ENCODE measurements around the gene KIF14. TPM values are rescaled to one million over a fixed set of nuclear protein-coding genes. Genes with fewer than 3 reads are reported as not detected.
"Not testable (repeated sequence)": the region's sequence is repeated elsewhere in the genome, so short reads cannot be mapped to it uniquely, and the experiment has no call there.

Gene KIF14
- total and polyA plus RNA-seq, 8 donors: 0.71 to 13.7 (median 6.1) TPM

DNA sequence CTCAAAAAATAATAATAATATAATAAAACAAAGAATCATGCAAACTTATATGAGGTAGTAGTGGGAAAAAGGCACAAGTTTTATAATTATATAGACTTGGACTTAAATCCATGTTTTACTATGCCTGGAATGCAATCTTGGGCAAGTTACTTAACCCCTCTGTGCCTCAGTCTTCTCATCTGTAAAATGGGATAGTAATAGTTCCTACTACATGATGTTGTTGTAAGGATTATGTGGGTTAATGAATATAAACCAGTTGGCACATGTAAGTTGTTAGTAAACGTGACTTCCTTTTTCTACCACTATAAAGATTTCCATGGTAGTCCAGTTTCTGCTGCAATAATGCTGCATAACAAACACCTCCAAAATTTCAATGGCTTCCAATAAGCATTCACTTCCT is 10.8 kb upstream of the KIF14 start:
- ATAC-seq: no peak
- no peaks in the 10 kb centered on the region for H3K9me3 ChIP-seq
- H3K36me3 ChIP-seq: no peaks in the 10 kb centered on the region
- no peaks in the 10 kb centered on the region for H3K27me3 ChIP-seq
- H3K27ac ChIP-seq: no peak overlapping the region
- H3K4me3 ChIP-seq: no peak overlapping the region
- H3K4me1 ChIP-seq: peaks cover 0 to 10% of the 10 kb centered on the region in 2 donors
- TF ChIP-seq, protein P1, sequence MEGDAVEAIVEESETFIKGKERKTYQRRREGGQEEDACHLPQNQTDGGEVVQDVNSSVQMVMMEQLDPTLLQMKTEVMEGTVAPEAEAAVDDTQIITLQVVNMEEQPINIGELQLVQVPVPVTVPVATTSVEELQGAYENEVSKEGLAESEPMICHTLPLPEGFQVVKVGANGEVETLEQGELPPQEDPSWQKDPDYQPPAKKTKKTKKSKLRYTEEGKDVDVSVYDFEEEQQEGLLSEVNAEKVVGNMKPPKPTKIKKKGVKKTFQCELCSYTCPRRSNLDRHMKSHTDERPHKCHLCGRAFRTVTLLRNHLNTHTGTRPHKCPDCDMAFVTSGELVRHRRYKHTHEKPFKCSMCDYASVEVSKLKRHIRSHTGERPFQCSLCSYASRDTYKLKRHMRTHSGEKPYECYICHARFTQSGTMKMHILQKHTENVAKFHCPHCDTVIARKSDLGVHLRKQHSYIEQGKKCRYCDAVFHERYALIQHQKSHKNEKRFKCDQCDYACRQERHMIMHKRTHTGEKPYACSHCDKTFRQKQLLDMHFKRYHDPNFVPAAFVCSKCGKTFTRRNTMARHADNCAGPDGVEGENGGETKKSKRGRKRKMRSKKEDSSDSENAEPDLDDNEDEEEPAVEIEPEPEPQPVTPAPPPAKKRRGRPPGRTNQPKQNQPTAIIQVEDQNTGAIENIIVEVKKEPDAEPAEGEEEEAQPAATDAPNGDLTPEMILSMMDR (IDR thresholded peaks at IDR 0.05): no peak
- intact Hi-C loops (cut with DNase I): no loop called here
- no peak for DNase-seq

DNA sequence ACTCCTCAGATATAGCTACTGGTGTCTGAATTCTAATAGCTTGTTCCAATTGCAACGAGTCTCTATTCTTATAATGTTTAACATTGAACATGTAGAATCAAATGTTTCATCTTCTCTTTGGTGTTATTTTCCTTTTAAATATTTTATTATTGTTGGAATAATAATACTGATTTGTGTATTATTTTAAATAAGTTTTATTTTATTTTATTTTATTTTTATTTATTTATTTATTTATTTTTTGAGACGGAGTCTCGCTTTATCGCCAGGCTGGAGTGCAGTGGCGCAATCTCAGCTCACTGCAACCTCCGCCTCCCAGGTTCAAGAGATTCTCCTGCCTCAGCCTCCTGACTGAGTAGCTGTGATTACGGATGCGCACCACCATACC is 10.0 kb upstream of the KIF14 start:
- H3K27ac ChIP-seq; H3K27me3 ChIP-seq; DNase-seq; ATAC-seq; intact Hi-C loops (cut with DNase I); H3K9me3 ChIP-seq; H3K36me3 ChIP-seq; H3K4me3 ChIP-seq: not testable (repeated sequence)
- peaks cover 0 to 10% of the 10 kb centered on the region in 2 donors for H3K4me1 ChIP-seq

DNA sequence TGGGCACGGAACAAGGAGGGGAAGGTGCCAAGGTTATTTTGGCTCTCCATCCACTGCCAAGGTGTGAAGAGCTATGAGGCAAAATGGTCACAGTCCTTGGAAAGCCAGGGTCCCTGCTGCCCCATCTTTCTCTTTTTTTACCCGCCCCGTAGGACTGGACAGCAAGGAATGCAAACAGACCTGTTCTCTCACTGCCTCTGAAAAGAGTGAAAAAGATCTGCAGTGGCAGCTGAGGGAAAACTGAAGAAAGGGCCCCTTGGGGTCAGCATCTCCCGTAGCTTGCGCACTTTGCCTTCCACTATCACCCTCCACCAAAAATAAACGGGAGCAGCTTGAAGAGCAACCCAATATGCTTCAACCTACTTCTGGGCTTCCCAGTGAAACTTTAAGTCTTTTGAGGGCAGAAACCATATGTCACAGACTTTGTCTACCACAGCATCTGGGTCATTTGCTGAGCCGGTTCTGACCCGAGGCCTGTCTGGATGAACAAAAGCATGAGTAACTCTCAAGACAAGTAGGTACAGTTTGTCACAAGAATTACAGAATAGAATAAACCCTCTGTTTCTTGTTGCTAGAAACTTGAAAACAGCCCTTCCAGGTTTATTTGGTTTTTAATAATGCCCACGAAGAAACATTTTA is 9.4 kb upstream of the KIF14 start:
- H3K36me3 ChIP-seq: no peaks in the 10 kb centered on the region
- TF ChIP-seq, protein P1 (IDR thresholded peaks at IDR 0.05): no peak
- H3K4me3 ChIP-seq: no peak overlapping the region
- H3K4me1 ChIP-seq: peaks cover 0 to 10% of the 10 kb centered on the region in 2 donors
- no peaks in the 10 kb centered on the region for H3K27me3 ChIP-seq
- DNase-seq (no peak), ATAC-seq (no peak)
- no peak overlapping the region for H3K27ac ChIP-seq
- intact Hi-C loops (cut with DNase I): no loop called here
- no peaks in the 10 kb centered on the region for H3K9me3 ChIP-seq

DNA sequence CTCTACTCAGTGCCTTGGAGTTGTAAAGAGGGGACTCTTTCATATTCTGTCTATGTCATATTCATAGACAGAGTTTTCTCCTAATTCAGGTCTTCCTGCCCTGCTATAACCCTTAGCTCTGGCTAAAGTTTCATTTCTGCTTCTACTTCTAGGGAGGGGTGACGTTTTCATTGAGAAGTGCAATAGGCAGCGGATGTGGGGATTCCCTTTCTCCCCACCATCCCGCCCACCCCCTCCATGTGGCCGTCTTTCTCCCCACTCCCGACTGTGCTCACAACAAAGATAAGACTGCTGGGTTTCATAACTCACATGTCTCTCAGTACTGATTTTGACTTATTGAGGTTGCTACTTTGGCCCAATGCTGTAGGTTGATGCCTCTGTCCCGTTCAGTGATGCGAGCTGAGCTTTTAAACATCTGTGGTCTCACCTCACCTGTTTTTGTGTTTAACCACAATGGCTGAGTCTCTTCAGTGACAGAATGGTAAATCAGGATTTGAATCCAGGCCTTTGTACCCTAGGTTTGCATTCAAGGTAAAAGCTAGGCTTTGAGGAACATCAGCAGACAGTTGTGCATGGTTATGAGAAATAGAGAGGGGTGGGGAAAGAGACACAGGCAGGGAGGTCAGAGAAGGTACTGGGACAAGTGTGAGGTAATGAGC is 7.8 kb upstream of the KIF14 start:
- Histone ChIP-seq H3K4me1 (peaks cover 0 to 10% of the 10 kb centered on the region in 2 donors), H3K27me3 (no peaks in the 10 kb centered on the region)
- peak; percentile 63 for ATAC-seq

DNA sequence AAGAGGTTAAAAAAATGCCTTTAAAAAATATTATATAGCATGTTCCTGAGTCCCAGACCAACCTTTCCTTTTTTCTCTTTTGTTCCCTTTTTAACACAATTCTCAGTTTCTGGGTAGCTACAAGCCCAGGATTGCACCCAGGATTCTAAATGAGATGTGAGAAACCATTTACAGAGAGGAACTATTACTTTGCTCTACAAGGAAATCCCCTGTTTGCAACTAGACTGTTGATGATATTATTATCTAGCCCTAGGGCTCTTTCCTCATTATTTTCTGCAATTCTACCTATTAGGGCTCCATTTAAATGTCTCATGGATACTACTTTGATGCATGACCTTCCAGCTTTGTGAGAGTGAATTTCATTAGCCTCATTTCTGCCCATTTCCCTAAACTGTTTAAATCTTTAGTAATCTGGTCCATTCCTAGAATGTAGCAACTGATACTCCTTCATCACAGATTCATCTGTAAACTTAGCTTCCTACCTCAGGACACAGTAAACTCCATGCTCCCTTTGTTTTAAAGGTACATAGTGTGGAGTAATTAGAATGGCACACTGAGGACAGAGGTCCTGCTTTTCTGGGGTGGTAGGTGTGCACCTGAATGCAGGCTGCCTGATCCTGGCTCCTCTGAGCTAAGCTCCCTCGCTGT is 7.1 kb upstream of the KIF14 start:
- TF ChIP-seq, protein P1 (IDR thresholded peaks at IDR 0.05): no peak
- Histone ChIP-seq H3K27me3 (no peaks in the 10 kb centered on the region), H3K4me3 (no peak overlapping the region), H3K9me3 (no peaks in the 10 kb centered on the region), H3K27ac (no peak overlapping the region), H3K36me3 (no peaks in the 10 kb centered on the region), H3K4me1 (peaks cover 0 to 12% of the 10 kb centered on the region in 2 donors)
- intact Hi-C loops (cut with DNase I): no loop called here
- DNase-seq (no peak), ATAC-seq (peak; percentile 18)

More for the DNA sequence above, 7.8 kb upstream of the KIF14 start:
- DNase-seq: no peak
- TF ChIP-seq, protein P1 (IDR thresholded peaks at IDR 0.05): no peak
- no peaks in the 10 kb centered on the region for H3K36me3 ChIP-seq
- H3K27ac ChIP-seq: no peak overlapping the region
- H3K4me3 ChIP-seq: no peak overlapping the region
- no peaks in the 10 kb centered on the region for H3K9me3 ChIP-seq
- intact Hi-C loops (cut with DNase I): no loop called here

All from left lung (tissue), 10 donors.